DOHH2 (cell line): ENCODE measurements around the gene DHX32.

Experiments used
- CTCF ChIP-seq: fragments of 200-600 bp; sonication (generic); IDR thresholded peaks from one replicate; pipeline ENCODE4 v1.5.1; 2014; ENCODE audit warnings: antibody characterized with exemption, mild to moderate bottlenecking, low read depth, low read length; ENCODE audit not compliant: poor library complexity, severe bottlenecking
- EZH2phosphoT487 ChIP-seq: fragments of 200-600 bp; sonication (generic); IDR thresholded peaks from 2 replicates; pipeline ENCODE4 v1.6.1; 2017; ENCODE audit warnings: borderline replicate concordance, mild to moderate bottlenecking, antibody characterized with exemption, low read length, moderate library complexity, mixed read lengths

GRCh38 chr10:125883211-125883610 is 2.1 kb upstream of the DHX32 start:
- TF ChIP-seq CTCF: no peak
- no peak for TF ChIP-seq EZH2phosphoT487
